Upper lobe of left lung (tissue), 4 donors: ENCODE measurements around the gene SPATA19.

ENCODE experiments used
- CTCF ChIP-seq, 6 experiments: fragments of 450-650 bp in 4 of 6; fragments of 200-600 bp in 2 of 6; sonication (generic) in 2 of 6; IDR thresholded peaks; one replicate each; pipeline ENCODE4 v1.5.1; 2016 to 2019; ENCODE audit warnings: antibody characterized with exemption in 6 of 6
- EP300 ChIP-seq, 4 donors: sonication (generic); formaldehyde crosslinking; IDR thresholded peaks; one replicate each; pipeline ENCODE4 v1.5.1; 2017; ENCODE audit warnings: antibody characterized with exemption in 4 of 4, control low read depth in 2 of 4
- POLR2A ChIP-seq, 4 donors: fragments of 450-650 bp; IDR thresholded peaks; one replicate each; pipeline ENCODE4 v1.5.1; 2016 to 2017; ENCODE audit warnings: antibody characterized with exemption in 4 of 4, mild to moderate bottlenecking in 2 of 4

- no peak for TF ChIP-seq EP300 (IDR thresholded peaks at IDR 0.05)
- TF ChIP-seq CTCF (IDR thresholded peaks at IDR 0.05) = no peak
- no peak for TF ChIP-seq POLR2A (IDR thresholded peaks at IDR 0.05)
Measured at GRCh38 chr11:133835593-133836548, 9.4 kb downstream of the SPATA19 start.
